MM.1S (cell line): ENCODE results near the gene UBL3.

Experiments used
- EZH2 ChIP-seq: fragments of 300-600 bp; sonication (generic); optimal IDR thresholded peaks from 2 replicates; pipeline ENCODE3; 2017; ENCODE audit warnings: low read depth, mild to moderate bottlenecking, antibody characterized with exemption, low read length, mixed read lengths
- EZH2phosphoT487 ChIP-seq: fragments of 300-600 bp; sonication (generic); IDR thresholded peaks from 2 replicates; pipeline ENCODE4 v1.6.1; 2018; ENCODE audit warnings: antibody characterized with exemption, low read length
- TF ChIP-seq, protein P1 (sequence below): fragments of 300-600 bp; sonication (generic); IDR thresholded peaks from 2 replicates; pipeline ENCODE4 v1.5.1; 2016; ENCODE audit warnings: antibody characterized with exemption, low read length, mixed read lengths

DNA sequence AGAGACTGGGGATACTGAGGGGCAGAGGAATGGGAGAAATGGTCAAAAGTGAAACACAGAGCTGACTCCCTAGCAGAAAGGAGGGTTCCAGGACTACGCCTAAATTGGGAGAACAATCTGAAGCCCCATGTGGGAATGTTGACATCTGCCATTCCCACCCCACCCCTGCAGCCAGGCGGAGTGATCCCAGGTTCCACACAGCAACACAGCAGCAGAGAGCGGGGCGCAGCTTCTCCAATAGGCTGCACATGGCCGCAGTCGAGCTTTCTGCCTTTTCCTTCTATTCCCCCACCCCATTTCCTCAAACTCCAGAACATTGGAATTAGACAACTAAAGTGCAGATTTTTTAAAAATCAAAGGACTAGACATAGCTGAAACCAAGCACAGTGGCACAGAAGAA lies 104.7 kb downstream of the UBL3 start:
- TF ChIP-seq EZH2 (no peak), EZH2phosphoT487 (no peak)
- TF ChIP-seq, protein P1, sequence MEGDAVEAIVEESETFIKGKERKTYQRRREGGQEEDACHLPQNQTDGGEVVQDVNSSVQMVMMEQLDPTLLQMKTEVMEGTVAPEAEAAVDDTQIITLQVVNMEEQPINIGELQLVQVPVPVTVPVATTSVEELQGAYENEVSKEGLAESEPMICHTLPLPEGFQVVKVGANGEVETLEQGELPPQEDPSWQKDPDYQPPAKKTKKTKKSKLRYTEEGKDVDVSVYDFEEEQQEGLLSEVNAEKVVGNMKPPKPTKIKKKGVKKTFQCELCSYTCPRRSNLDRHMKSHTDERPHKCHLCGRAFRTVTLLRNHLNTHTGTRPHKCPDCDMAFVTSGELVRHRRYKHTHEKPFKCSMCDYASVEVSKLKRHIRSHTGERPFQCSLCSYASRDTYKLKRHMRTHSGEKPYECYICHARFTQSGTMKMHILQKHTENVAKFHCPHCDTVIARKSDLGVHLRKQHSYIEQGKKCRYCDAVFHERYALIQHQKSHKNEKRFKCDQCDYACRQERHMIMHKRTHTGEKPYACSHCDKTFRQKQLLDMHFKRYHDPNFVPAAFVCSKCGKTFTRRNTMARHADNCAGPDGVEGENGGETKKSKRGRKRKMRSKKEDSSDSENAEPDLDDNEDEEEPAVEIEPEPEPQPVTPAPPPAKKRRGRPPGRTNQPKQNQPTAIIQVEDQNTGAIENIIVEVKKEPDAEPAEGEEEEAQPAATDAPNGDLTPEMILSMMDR = no peak
